ENCODE data around the gene DBNL.

DBNL gene

GRCh38 chr7:44093102-44093641 lies 48.7 kb downstream of the DBNL start:
- TF ChIP-seq CTCF (IDR thresholded peaks at IDR 0.05; ENCODE audit: borderline replicate concordance, insufficient read depth, low read depth, low read length): no peak
- no peak overlapping the region for H3K4me3 ChIP-seq (ENCODE audit: low read depth, low read length)

GRCh38 chr7:44094365-44094764 lies 49.9 kb downstream of the DBNL start:
- TF ChIP-seq CTCF (IDR thresholded peaks at IDR 0.05; ENCODE audit: borderline replicate concordance, insufficient read depth, low read depth, low read length): no peak
- no peak overlapping the region for H3K4me3 ChIP-seq (ENCODE audit: low read depth, low read length)

- H3K4me3 ChIP-seq (ENCODE audit: low read depth, low read length): no peak overlapping the region
- no peak for TF ChIP-seq CTCF (IDR thresholded peaks at IDR 0.05; ENCODE audit: borderline replicate concordance, insufficient read depth, low read depth, low read length)
These were observed 50.5 kb downstream of the DBNL start for GRCh38 chr7:44094883-44095592.

- no peak overlapping the region for H3K4me3 ChIP-seq (ENCODE audit: low read depth, low read length)
- TF ChIP-seq CTCF (IDR thresholded peaks at IDR 0.05; ENCODE audit: borderline replicate concordance, insufficient read depth, low read depth, low read length): no peak
These were observed 51.3 kb downstream of the DBNL start for GRCh38 chr7:44095781-44096180.

GRCh38 chr7:44096326-44096881 lies 51.9 kb downstream of the DBNL start:
- no peak for TF ChIP-seq CTCF (IDR thresholded peaks at IDR 0.05; ENCODE audit: borderline replicate concordance, insufficient read depth, low read depth, low read length)

GRCh38 chr7:44097064-44097932 lies 52.8 kb downstream of the DBNL start:
- no peak overlapping the region for H3K4me3 ChIP-seq (ENCODE audit: low read depth, low read length)
- TF ChIP-seq CTCF (IDR thresholded peaks at IDR 0.05; ENCODE audit: borderline replicate concordance, insufficient read depth, low read depth, low read length): no peak

More at GRCh38 chr7:44096326-44096881, 51.9 kb downstream of the DBNL start:
- H3K4me3 ChIP-seq (ENCODE audit: low read depth, low read length): no peak overlapping the region

All from GM12875 (cell line).